ENCODE measurements around the gene KLHL17. TPM values are rescaled to one million over a fixed set of nuclear protein-coding genes. Genes with fewer than 3 reads are reported as not detected.
A peak's percentile ranks its signal among the peaks of the same experiment; 100 is the strongest.

KLHL17 gene
- total RNA-seq, 4 donors from 2014 or later = 1.3 to 5.7 (median 2.3) TPM

DNA sequence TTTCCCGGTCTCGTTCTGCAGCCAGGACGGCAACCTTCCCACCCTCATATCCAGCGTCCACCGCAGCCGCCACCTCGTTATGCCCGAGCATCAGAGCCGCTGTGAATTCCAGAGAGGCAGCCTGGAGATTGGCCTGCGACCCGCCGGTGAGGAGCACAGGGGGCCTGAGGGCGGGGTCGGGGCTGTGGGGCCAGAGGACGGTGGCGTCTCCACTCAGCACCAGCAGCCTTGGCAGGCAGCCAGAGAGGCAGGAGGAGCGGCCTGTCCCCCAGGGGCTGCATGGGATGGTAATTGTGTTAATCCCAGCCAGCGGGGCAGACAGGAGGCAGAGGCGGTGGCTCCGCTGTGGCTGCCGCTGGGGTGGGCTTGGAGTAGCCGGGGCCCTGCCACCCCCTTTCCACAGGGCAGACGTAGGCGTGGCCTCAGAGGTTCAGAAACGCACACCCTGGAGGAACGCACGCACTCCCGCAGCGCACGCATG lies 24.6 kb upstream of the KLHL17 start:
- H3K9me3 ChIP-seq = no peaks in the 10 kb centered on the region
- H3K4me1 ChIP-seq = peaks cover 11 to 12% of the 10 kb centered on the region in 2 donors
- H3K36me3 ChIP-seq = no peaks in the 10 kb centered on the region
- H3K27ac ChIP-seq = no peak overlapping the region
- in situ Hi-C loops (cut with MboI; ENCODE audit: low sequenced_read_pairs in 4 of 4) = no loop called here
- peaks cover 61 to 73% (median 68%) of the 10 kb centered on the region in 3 donors for H3K27me3 ChIP-seq
- intact Hi-C loops (cut with DNase I; ENCODE audit: low total_unique reads) = no loop called here
- DNase-seq (no peak), ATAC-seq (no peak)
- H3K4me3 ChIP-seq = no peak overlapping the region
- TF ChIP-seq POLR2A (IDR thresholded peaks at IDR 0.05) (no peak), CTCF (IDR thresholded peaks at IDR 0.05 in 4 of 5, conservative IDR thresholded peaks at IDR 0.05 in 1 of 5) (no peak)

GRCh38 chr1:936348-937264 lies 23.8 kb upstream of the KLHL17 start:
- in situ Hi-C loops (cut with MboI; ENCODE audit: low sequenced_read_pairs in 4 of 4) (no loop called here), intact Hi-C loops (cut with DNase I; ENCODE audit: low total_unique reads) (no loop called here)
- peaks cover 12 to 20% of the 10 kb centered on the region in 2 donors for H3K4me1 ChIP-seq
- ATAC-seq (no peak), DNase-seq (no peak)
- no peak overlapping the region for H3K4me3 ChIP-seq
- no peaks in the 10 kb centered on the region for H3K9me3 ChIP-seq
- no peak overlapping the region for H3K27ac ChIP-seq
- TF ChIP-seq CTCF (IDR thresholded peaks at IDR 0.05 in 4 of 5, conservative IDR thresholded peaks at IDR 0.05 in 1 of 5) = no peak
- no peak for TF ChIP-seq POLR2A (IDR thresholded peaks at IDR 0.05)
- peaks cover 65 to 76% (median 74%) of the 10 kb centered on the region in 3 donors for H3K27me3 ChIP-seq
- H3K36me3 ChIP-seq = no peaks in the 10 kb centered on the region

DNA sequence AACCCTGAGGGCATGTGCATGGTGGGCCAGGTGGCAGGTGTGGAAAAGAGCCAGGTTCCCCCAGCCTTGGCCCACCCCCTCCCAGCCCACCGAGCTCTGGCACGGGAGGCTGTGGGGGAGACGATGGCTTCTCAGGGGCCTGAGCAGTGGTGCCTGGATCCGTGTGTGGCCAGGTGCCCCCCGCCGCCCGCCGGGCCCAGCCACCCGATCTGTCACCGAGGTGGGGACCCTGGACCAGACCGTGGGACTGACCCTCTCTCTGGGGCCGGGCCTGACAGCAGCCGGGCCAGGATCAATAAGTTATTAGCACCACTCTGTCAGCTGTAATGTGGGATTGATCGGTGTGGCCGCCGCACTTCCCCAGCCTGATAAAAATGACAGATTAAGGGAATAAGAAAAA lies 22.9 kb upstream of the KLHL17 start:
- in situ Hi-C loops (cut with MboI; ENCODE audit: low sequenced_read_pairs in 4 of 4) = no loop called here
- H3K36me3 ChIP-seq = no peaks in the 10 kb centered on the region
- no peak for ATAC-seq
- DNase-seq = no peak
- no peak overlapping the region for H3K27ac ChIP-seq
- H3K4me3 ChIP-seq = no peak overlapping the region
- no peaks in the 10 kb centered on the region for H3K9me3 ChIP-seq
- peaks cover 12 to 24% of the 10 kb centered on the region in 2 donors for H3K4me1 ChIP-seq
- H3K27me3 ChIP-seq = peaks cover 67 to 83% (median 77%) of the 10 kb centered on the region in 3 donors
- TF ChIP-seq POLR2A (IDR thresholded peaks at IDR 0.05) = no peak
- TF ChIP-seq CTCF (IDR thresholded peaks at IDR 0.05 in 4 of 5, conservative IDR thresholded peaks at IDR 0.05 in 1 of 5) = no peak
- intact Hi-C loops (cut with DNase I; ENCODE audit: low total_unique reads) = no loop called here

DNA sequence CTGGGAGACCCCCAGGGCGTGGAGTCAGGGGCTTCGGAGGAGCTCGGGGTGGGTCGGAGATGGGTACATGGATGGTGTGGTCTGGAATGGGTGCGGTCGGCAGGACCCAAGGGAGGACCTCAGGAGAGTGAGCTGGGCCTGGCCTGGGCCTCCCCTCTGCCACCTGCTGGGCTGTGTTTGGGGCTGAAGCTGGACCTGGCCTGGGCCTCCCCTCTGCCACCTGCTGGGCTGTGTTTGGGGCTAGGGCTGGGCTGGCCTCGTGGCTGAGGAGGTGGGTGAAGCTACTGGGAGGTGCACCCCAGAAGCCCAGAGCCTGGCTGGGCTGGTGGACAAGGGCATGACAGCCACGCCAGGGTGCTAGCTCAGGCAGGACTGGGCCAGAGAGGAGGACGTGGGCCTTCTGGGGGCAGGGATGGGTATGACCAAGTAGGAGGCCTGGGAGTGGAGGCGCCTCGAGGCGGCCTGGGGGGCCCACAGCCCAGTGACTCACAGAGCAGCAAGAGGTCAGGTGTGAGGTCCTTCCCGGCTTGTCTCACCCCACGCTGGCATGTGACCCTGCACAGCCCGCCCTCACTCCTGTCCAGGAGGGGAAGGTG lies 22.2 kb upstream of the KLHL17 start:
- Histone ChIP-seq H3K27ac (no peak overlapping the region), H3K9me3 (no peaks in the 10 kb centered on the region), H3K4me3 (no peak overlapping the region), H3K36me3 (no peaks in the 10 kb centered on the region), H3K4me1 (peaks cover 12 to 24% of the 10 kb centered on the region in 2 donors), H3K27me3 (peaks cover 66 to 81% (median 77%) of the 10 kb centered on the region in 3 donors)
- DNase-seq (no peak), ATAC-seq (peak in 1 of 2 donors; percentile 14)
- intact Hi-C loops (cut with DNase I; ENCODE audit: low total_unique reads) (no loop called here), in situ Hi-C loops (cut with MboI; ENCODE audit: low sequenced_read_pairs in 4 of 4) (no loop called here)
- peak in 3 of 5 experiments; percentile 10 to 47 (median 35) for TF ChIP-seq CTCF (IDR thresholded peaks at IDR 0.05 in 4 of 5, conservative IDR thresholded peaks at IDR 0.05 in 1 of 5)
- TF ChIP-seq POLR2A (IDR thresholded peaks at IDR 0.05) = no peak
